SK-N-SH treated with all-trans-retinoic acid at 6 μM for 48 hours (cell line): ENCODE results near the gene IQSEC3.

Source experiments
- ARNTL ChIP-seq: fragments of 450-650 bp; formaldehyde crosslinking; IDR thresholded peaks from 2 replicates; pipeline ENCODE4 v1.5.0; 2020; ENCODE audit warnings: low read depth, mild to moderate bottlenecking, moderate library complexity, borderline replicate concordance
- BACH2 ChIP-seq: fragments of 250-450 bp; sonication (Bioruptor Pico); IDR thresholded peaks from 2 replicates; pipeline ENCODE4 v1.9.0; 2021; ENCODE audit warnings: mild to moderate bottlenecking, borderline replicate concordance
- CREB5 ChIP-seq: fragments of 250-450 bp; sonication (Bioruptor Pico); IDR thresholded peaks from 2 replicates; pipeline ENCODE4 v1.5.1; 2020; ENCODE audit warnings: low read depth, mild to moderate bottlenecking, moderate library complexity
- ISL1 ChIP-seq: fragments of 250-450 bp; sonication (Bioruptor Pico); IDR thresholded peaks from 2 replicates; pipeline ENCODE4 v2.1.2; 2022; ENCODE audit warnings: mild to moderate bottlenecking, moderate library complexity
- PATZ1 ChIP-seq: fragments of 250-450 bp; sonication (Bioruptor Pico); IDR thresholded peaks from 2 replicates; pipeline ENCODE4 v1.8.0; 2020; ENCODE audit warnings: mild to moderate bottlenecking, moderate library complexity, borderline replicate concordance
- PPARA ChIP-seq: fragments of 250-450 bp; sonication (Bioruptor Pico); IDR thresholded peaks from 2 replicates; pipeline ENCODE4 v1.5.0; 2020; ENCODE audit warnings: mild to moderate bottlenecking, borderline replicate concordance
- TOX ChIP-seq: fragments of 250-450 bp; sonication (Bioruptor Pico); IDR thresholded peaks from 2 replicates; pipeline ENCODE4 v1.8.0; 2021; ENCODE audit warnings: mild to moderate bottlenecking, moderate library complexity, borderline replicate concordance
- ZC3H10 ChIP-seq: fragments of 250-450 bp; sonication (Bioruptor Pico); IDR thresholded peaks from 2 replicates; pipeline ENCODE4 v1.5.1; 2021; ENCODE audit warnings: mild to moderate bottlenecking, moderate library complexity
- ZFP30 ChIP-seq: fragments of 450-650 bp; formaldehyde crosslinking; IDR thresholded peaks from 2 replicates; pipeline ENCODE4 v1.5.0; 2022; ENCODE audit warnings: mild to moderate bottlenecking, moderate library complexity
- TF ChIP-seq, protein P1 (sequence below): fragments of 250-450 bp; sonication (Bioruptor Pico); IDR thresholded peaks from 2 replicates; pipeline ENCODE4 v1.5.0; 2020; ENCODE audit warnings: mild to moderate bottlenecking, moderate library complexity

GRCh38 chr12:186006-186625, 119.5 kb downstream of the IQSEC3 start:
- TF ChIP-seq ISL1 (CRISPR knock-in tag) (no peak), PPARA (CRISPR knock-in tag) (no peak), ZFP30 (CRISPR knock-in tag) (no peak), TOX (no peak), CREB5 (CRISPR knock-in tag) (no peak), PATZ1 (CRISPR knock-in tag) (no peak), ARNTL (CRISPR knock-in tag) (no peak), BACH2 (CRISPR knock-in tag) (no peak), ZC3H10 (no peak)
- TF ChIP-seq, protein P1, sequence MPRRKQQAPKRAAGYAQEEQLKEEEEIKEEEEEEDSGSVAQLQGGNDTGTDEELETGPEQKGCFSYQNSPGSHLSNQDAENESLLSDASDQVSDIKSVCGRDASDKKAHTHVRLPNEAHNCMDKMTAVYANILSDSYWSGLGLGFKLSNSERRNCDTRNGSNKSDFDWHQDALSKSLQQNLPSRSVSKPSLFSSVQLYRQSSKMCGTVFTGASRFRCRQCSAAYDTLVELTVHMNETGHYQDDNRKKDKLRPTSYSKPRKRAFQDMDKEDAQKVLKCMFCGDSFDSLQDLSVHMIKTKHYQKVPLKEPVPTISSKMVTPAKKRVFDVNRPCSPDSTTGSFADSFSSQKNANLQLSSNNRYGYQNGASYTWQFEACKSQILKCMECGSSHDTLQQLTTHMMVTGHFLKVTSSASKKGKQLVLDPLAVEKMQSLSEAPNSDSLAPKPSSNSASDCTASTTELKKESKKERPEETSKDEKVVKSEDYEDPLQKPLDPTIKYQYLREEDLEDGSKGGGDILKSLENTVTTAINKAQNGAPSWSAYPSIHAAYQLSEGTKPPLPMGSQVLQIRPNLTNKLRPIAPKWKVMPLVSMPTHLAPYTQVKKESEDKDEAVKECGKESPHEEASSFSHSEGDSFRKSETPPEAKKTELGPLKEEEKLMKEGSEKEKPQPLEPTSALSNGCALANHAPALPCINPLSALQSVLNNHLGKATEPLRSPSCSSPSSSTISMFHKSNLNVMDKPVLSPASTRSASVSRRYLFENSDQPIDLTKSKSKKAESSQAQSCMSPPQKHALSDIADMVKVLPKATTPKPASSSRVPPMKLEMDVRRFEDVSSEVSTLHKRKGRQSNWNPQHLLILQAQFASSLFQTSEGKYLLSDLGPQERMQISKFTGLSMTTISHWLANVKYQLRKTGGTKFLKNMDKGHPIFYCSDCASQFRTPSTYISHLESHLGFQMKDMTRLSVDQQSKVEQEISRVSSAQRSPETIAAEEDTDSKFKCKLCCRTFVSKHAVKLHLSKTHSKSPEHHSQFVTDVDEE (CRISPR knock-in tag), result no peak
